NCI-H2196 (cell line): ENCODE data around the gene ATG9B.
A peak's percentile ranks its signal among the peaks of the same experiment; 100 is the strongest.

Experiments used
- DNase-seq: peaks from one replicate; lab custom pipeline; 2025; ENCODE audit not compliant: unreplicated experiment; lab: John Stamatoyannopoulos, UW

ATG9B gene

DNA sequence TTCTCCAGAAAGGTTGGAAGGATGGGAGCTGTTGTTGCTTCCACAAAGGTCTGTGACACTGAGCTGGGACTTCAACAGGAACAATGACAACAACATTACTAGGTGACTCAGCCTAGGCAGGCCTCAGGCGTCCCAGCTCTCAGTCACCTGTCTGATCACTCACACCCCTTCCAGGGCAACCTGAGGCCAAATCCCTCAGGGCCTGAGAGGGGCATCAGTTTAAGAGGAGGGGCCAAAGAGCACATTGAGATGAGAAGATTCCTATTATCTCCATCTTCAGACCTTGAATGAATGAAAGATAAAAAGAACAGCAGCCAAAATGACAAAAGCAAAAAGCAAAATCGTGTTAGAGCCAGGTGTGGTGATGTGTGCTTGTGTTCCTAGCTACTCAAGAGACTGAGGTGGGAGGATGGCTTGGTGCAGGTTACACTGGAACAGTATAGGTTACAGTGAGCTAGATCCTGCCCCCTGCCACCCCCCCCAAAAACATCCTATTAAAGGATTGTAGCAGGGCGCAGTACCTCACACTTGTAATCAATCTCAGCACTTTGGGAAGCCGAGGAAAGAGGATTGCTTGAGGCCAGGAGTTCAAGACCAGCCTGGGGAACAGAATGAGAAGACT lies at the start of gene ATG9B:
ATG9B (minus strand) TSS at position 60 of the 622 bp plus-strand sequence. CDS start 71 bp downstream, outside the sequence.
- no peak for DNase-seq

GRCh38 chr7:151073990-151074389 lies 49.7 kb upstream of the ATG9B start:
- no peak for DNase-seq

DNA sequence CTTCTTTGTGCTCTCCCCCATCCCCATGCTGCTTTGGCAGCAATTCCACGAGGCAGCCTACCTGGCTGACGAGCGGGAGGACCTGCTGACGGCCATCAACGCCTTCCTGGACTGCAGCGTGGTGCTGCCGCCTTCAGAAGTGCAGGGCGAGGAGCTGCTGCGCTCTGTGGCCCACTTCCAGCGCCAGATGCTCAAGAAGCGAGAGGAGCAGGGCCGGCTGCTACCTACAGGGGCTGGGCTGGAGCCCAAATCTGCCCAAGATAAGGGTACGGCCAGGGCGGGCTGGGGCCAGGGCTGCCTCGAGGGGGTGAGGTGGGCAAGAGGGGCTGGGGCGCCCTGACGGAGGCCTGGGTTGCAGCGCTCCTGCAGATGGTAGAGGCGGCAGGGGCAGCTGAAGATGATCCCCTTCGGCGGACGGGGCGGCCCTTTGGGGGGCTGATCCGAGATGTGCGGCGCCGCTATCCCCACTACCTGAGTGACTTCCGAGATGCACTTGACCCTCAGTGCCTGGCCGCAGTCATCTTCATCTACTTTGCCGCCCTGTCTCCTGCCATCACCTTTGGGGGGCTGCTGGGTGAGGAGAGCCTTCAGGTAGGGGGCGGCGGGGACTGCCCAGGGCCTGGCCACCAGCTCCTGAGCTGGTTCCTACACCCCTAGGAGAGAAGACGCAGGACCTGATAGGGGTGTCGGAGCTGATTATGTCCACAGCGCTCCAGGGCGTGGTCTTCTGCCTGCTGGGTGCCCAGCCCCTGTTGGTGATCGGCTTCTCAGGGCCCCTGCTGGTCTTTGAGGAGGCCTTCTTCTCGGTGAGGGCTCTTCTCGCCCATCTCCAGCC lies 47.0 kb upstream of the ATG9B start:
- no peak for DNase-seq

- DNase-seq = no peak
Observed at GRCh38 chr7:151070574-151070960, 46.3 kb upstream of the ATG9B start.

DNA sequence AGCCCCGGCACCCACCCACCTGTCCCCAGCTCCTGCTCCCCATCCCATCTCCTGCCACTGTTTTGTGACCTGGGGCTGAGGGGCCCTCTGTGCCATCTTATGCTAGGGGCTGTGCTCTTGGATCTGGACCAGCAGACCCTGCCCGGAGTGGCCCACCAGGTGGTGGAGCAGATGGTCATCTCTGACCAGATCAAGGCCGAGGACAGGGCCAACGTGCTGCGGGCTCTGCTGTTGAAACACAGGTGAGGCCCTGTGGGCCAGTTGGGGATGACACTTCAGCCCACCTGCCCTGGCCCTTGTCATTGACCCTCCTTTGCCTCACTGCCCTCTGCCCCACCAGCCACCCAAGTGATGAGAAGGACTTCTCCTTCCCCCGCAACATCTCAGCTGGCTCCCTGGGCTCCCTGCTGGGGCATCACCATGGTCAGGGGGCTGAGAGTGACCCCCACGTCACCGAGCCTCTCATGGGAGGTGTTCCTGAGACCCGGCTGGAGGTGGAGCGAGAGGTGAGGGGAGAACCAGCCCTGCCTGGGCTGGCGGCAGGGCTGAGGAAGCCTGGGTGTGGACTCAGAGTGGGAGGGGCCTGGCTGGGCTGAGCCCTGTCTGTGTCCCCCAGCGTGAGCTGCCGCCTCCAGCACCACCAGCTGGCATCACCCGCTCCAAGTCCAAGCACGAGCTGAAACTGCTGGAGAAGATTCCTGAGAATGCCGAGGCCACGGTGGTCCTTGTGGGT lies 45.7 kb upstream of the ATG9B start:
- DNase-seq = no peak

- DNase-seq = no peak
Observed at GRCh38 chr7:151068069-151068773, 43.9 kb upstream of the ATG9B start.

GRCh38 chr7:151066273-151066974 lies 42.1 kb upstream of the ATG9B start:
- no peak for DNase-seq

GRCh38 chr7:151065516-151065915 lies 41.2 kb upstream of the ATG9B start:
- DNase-seq = no peak

- DNase-seq = no peak
Observed at GRCh38 chr7:151064993-151065392, 40.7 kb upstream of the ATG9B start.

DNA sequence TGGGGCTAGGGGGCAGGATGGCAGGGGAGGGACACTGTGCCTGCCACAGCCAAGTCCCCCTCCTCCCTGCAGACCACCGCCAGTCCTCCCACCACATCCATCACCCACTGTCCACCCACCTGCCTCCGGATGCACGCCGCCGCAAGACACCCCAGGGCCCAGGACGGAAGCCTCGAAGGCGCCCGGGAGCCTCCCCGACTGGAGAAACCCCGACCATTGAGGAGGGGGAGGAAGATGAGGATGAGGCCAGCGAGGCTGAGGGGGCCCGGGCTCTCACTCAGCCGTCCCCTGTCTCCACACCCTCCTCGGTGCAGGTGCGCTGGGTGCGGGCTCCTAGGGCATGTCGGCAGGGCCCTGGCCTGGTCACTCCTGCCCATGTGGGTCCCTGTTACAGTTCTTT lies 40.2 kb upstream of the ATG9B start:
- DNase-seq = no peak

- no peak for DNase-seq
Observed at GRCh38 chr7:151063212-151063561, 38.9 kb upstream of the ATG9B start.

- DNase-seq = no peak
Observed at GRCh38 chr7:151062399-151063211, 38.3 kb upstream of the ATG9B start.

DNA sequence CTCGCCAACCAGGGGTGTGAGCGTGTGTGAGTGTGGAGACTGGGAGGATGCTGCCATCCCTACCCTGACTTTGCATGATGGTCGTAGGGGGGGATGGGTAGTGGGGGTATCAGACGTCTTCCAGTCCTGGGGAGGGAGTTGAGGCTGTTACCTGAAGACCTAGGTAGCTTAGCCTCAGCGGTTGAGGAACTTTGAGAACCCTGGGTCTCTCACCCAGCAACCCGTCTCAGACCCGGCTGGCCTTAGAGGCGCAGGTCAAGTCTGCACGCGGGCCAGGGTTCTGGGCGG lies 37.8 kb upstream of the ATG9B start:
- DNase-seq = no peak

GRCh38 chr7:151061213-151062110 lies 37.2 kb upstream of the ATG9B start:
- DNase-seq = no peak

DNA sequence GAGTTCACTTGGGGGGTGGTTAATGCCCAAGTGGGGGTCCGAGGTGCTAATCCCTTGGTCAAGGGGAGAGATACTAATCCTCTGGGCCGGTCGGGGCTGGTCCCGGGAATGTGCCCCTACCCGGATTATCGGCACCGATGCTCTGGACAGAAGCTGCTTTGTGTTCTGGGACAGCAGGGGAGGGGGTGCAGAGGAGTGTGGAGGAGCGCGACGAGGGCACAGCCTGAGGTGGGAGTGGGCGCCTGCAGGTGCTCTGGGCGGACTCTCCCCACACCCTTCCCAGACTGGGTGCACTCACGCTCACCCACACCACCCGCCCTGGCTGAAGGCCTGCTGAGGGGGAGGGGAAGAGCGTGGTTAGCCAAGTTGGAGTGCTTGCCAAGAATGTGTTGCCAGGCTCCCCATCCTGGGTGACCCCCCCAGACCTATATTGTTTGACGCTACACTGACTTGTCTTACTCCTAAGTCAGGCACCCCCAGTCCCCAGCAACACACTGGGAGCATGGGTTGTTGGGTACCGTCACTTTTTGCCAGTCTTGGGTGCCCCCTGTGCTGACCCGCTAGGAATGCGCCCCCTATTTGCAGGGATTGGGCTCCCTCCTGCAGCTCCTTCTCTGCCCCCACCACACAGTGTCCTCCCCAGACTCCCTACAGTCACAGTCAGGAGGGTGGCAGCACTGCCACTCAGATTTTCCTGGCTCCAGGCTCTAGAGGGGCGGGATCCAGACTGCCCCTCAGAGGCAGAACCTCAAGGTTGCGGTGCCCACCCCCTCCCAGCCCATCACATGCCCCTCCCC lies 36.3 kb upstream of the ATG9B start:
- DNase-seq = no peak

- DNase-seq = no peak
Observed at GRCh38 chr7:151060113-151060415, 35.8 kb upstream of the ATG9B start.

- peak; percentile 64 for DNase-seq
Observed at GRCh38 chr7:151059367-151060112, 35.2 kb upstream of the ATG9B start, which contains the start of gene SLC4A2. SLC4A2 (plus strand) TSS chr7:151059589; CDS start chr7:151061988, 2,399 bp downstream.
